HG02759 (cell line): Measurements from ENCODE around the gene S100A8.

ENCODE experiments used
- ATAC-seq: cut with Tn5 transposase; IDR thresholded peaks from one replicate; pipeline ENCODE4 v1.9.1; 2021; ENCODE audit warnings: mild to moderate bottlenecking, moderate library complexity; ENCODE audit not compliant: unreplicated experiment

The S100A8 gene

GRCh38 chr1:153364156-153364555 is 26.7 kb downstream of the S100A8 start:
- ATAC-seq, result no peak

- no peak for ATAC-seq
Observed at GRCh38 chr1:153363641-153364040, 27.2 kb downstream of the S100A8 start.

DNA sequence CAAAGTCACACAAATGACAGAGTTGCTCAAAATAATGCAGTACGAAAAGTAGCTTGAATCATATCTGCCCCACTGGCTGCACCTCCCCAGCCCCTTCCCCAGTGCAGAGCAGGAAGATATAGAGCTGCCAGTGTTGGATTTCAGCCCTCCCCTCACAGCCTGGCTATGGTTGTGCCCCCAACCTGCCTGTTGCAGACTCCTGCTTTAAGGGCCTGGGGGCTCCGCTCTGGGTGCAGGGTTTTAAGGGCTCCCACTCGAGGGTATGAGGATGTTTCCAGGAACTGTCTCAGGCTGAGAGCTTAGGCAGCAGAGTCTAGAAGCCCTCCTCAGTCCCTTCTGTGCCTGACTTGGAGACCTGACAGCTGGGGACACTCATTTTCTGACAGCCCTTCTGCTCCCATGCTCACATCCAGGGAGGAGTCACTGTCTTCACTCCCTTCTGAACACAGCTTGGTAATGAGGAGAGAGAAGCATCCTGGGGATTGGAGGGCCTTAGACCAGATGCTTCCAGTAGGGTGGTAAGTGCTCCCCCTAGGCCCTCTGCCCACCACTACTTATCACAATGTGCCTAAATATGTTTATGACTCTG is 28.6 kb downstream of the S100A8 start:
- no peak for ATAC-seq

GRCh38 chr1:153361480-153362109 is 29.3 kb downstream of the S100A8 start:
- ATAC-seq, result no peak

GRCh38 chr1:153360592-153361479 is 30.0 kb downstream of the S100A8 start:
- ATAC-seq, result no peak

DNA sequence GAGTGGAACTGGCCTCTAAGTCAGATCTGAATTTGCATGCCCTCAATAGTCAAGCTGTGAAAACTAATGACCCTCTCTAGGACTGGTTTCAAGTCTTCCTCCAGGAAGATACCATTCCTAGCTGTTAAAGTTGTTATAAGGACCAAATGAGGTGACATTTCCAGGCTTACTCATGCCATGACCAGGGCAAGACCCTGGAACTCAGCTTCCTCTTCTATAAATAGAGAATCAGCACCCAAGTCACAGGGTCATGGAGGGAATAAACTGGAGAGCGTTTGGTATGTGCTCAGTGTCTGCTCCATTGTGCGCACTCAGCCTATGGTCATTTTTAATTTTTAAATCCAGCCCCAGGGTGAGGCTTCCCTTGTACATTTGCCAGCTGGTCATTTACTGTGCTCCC is 30.7 kb downstream of the S100A8 start:
- ATAC-seq, result no peak

GRCh38 chr1:153359241-153359640 is 31.6 kb downstream of the S100A8 start:
- ATAC-seq, result no peak

DNA sequence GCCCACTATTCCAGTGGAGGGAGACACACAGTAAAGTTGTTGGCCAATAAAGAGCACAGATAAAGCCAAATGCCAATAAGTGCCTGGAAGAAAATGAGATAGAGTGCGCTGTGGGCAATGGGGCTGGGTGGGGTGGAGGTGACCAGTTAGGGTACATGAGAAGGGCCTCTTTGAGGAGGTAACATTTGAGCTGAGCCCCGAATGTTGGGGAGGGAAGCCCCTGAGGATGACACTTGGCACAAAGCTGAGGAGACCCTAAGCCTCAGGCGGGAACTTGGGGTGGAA is 32.2 kb downstream of the S100A8 start:
- no peak for ATAC-seq

- no peak for ATAC-seq
Observed at GRCh38 chr1:153357853-153358690, 32.8 kb downstream of the S100A8 start, which contains the start of gene S100A9. TSS of gene S100A9 (plus strand) at chr1:153357854. CDS start at chr1:153358284, 430 bp downstream.

DNA sequence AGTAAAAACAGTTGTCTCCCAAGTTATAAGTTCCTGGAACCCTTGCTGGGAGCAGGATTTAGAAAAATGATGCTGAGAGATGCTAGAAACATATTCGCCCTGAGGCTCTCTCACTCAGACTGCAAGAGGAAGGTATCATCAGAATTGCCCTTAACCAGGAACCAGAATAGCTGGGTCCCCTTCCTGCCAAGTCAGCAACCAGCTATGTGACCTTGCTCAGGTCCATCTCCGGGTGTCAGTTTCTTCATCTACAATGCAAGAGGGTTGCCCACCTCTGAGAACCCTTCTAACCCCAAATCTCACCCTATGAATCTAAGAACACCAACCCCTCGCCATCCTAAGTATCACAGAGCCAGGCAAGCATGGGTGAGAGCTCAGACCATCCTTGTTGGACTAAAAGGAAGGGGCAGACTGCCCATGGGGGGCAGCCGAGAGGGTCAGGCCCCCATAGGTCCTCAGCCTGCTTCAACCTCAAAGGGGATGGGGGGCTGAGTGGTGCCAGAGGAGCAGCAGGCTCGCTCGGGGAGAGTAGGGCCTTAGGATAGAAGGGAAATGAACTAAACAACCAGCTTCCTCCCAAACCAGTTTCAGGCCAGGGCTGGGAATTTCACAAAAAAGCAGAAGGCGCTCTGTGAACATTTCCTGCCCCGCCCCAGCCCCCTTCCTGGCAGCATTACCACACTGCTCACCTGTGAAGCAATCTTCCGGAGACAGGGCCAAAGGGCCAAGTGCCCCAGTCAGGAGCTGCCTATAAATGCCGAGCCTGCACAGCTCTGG is 33.6 kb downstream of the S100A8 start:
- ATAC-seq, result no peak

- no peak for ATAC-seq
Observed at GRCh38 chr1:153356392-153357075, 34.3 kb downstream of the S100A8 start.

GRCh38 chr1:153355445-153356071 is 35.3 kb downstream of the S100A8 start:
- no peak for ATAC-seq

- no peak for ATAC-seq
Observed at GRCh38 chr1:153354515-153355193, 36.2 kb downstream of the S100A8 start.

- no peak for ATAC-seq
Observed at GRCh38 chr1:153353226-153353947, 37.5 kb downstream of the S100A8 start.

- ATAC-seq, result no peak
Observed at GRCh38 chr1:153352523-153352922, 38.4 kb downstream of the S100A8 start.

DNA sequence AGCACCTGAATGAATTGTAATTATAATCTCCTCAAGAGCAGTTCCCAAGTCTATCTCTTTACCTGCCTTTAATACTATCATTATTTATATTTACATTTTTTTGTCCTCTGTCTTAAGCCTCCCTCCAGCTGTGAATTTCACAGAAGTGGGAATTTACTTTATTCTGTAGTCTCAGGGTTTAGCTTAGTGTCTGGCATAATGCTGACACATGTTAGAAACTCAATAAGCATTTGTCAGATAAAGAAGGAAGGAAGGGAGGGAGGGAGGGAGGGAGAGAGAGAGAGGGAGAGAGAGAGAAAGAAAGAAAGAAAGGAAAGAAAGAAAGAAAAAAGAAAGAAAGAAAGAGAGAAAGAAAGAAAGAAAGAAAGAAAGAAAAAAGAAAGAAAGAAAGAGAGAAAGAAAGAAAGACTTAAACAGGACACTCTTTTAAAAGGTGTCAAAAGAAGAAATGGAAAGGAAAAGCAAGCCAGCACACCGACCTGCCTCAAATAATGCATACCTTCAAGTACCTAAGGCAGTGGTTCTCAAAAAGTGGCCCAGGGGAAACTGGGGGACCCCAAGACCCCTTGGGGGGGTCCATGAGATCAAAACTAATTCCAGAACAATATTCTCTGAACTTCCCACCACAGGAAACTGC is 40.4 kb downstream of the S100A8 start:
- no peak for ATAC-seq
